GM21515 (cell line): ENCODE data around the gene MDN1.
"Not testable (repeated sequence)": the region's sequence is repeated elsewhere in the genome, so short reads cannot be mapped to it uniquely, and the experiment has no call there.

ENCODE experiments used
- ATAC-seq: cut with Tn5 transposase; IDR thresholded peaks from one replicate; pipeline ENCODE4 v1.9.1; 2021; ENCODE audit not compliant: unreplicated experiment

Gene MDN1

DNA sequence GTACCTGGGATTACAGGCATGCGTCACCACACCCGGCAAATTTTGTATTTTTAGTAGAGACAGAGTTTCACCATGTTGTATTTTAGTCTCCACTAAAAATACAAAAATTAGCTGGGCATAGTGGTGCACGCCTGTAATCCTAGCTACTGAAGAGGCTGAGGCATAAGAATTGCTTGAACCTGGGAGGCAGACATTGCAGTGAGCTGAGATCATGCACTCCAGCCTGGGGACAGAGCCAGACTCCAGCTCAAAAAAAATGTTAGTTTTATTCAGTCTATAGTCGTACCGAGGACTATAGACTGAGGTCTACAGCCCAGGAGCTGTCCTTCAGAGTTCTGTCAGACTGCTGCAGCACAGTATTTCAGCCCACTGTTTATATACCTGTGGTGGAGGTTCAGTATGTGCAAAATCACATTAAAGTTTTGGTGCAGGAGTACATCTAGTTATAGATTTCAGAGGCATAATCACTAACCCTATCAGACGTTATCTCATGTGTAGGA, 6.5 kb upstream of the MDN1 start:
- no peak for ATAC-seq

DNA sequence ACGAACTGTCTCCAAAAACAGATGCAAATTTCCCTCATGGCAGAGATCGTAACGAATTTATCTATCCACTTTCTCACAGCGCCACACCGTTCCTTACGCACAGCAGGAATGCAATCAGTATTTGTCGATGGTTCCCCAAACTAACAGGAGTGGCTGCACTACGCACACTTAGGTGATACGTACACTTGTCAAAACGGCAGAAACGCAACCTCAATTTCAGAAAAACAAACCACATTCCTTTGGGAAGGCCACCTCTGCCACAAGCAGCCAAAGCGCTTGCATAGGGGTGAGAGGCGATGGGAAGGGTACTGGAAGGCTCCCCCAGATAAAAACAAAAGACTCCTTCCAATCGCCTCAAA, 638 bp downstream of the MDN1 start:
- ATAC-seq, result peak; percentile 21

DNA sequence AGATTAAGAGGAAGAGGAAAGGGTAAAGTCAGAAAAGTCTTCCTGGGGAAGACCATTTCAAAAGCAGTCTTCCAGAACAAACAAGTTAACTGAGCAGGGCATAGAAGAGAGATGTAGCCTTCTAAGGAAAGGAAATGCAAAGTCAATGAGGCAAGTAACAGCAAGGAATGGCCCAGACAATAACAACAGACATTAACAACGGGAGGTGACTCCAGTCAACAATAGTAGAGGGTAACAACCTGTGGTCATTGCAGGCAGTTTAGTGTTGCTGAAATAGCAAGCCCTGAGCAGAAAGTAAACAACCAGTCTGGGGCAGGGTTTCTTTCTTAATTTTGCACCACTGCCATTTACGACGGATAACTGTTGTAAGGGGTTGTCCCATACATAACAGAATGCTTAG, 2.1 kb downstream of the MDN1 start:
- no peak for ATAC-seq

DNA sequence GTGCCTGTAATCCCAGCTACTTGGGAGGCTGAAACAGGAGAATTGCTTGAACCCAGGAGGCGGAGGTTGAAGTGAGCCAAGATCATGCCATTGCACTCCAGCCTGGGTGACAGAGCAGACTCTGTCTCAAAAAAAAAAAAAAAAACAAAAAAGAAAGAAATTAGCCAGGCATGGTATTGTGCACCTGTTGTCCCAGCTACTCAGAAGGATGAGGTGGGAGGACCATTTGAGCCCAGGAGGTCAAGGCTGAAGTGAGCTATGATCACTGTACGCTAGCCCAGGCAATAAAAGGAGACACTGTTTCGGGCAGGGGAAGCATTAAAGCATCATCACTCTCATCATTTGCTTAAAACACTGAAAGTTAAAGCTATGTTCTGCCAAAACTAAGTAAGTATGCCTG, 6.2 kb downstream of the MDN1 start:
- not testable (repeated sequence) for ATAC-seq

DNA sequence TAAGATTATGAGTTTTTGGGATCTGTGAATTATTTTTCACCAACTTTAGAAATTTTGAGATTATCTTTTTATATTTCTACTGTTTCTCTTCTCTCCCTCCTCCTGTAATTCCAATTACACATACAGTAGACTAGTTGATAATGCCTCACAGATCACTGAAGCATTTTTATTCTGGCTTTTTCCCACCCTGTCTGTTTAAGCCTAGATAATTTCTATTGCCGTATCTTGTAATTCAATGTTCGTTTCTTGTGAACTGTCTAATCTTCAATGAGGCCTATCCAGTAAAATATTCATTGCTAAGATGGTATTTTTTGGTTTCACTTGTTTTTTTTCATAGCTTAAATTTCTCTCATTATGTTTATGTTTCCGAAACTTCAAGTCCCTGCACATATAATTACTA, 12.0 kb downstream of the MDN1 start:
- no peak for ATAC-seq

DNA sequence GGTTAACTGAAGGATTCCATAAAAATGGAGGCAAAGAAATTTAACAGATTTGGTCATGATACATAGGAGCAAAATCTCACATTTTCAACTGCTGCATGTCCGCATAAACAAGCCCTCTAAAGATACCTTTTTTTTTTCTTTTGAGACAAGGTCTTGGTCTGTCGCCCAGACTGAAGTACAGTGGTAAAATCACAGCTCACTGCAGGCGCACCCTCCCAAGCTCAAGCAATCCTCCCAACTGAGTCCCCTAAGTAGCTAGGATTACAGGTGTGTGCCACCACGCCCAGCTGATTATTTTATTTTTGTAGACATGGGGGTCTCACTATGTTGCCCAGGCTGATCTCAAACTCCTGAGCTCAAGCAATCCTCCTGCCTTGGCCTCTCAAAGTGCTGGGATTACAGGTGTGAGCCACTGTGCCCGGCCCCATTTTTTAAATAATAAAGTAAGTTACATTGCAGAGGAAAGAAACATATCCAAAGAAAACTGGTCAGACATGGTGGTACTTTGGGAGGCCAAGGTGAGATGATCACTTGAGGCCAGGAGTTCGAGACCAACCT, 13.7 kb downstream of the MDN1 start:
- ATAC-seq, result no peak

DNA sequence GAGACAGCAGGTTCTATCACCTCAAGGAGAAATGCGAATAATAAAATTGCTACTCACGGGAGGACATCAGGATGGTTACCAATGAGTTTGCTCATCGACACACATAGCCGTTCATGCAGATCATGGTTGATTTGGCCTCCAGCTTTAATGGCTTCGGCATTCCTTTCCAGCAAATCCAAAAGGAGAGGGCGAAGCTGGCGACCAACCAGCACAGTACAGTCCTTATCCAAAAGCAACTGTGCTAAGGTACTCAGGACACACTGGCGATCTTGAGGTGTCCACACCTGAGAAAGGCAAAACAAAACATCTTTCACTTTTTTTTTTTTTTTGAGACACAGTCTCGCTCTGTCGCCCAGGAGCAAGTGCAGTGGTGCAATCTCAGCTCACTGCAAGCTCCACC, 16.3 kb downstream of the MDN1 start:
- no peak for ATAC-seq

DNA sequence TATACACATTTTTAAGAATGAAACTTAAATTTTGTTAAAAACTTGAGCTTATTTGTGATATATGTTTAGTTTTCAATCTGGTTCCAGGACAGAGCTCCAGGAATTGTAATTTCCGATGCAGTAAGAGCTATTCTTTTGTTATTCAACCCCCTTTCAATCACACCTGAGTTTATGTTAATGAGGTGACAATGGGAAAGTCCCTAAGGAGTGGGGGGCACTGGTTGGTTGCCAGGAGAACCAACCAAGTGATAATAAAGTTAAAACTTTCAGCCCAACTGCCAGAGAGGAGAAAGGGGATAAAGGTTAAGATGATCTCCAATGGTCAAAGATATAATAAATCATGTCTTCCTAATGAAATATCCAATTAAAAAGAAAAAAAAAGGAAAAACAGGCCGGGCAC, 19.8 kb downstream of the MDN1 start:
- no peak for ATAC-seq

DNA sequence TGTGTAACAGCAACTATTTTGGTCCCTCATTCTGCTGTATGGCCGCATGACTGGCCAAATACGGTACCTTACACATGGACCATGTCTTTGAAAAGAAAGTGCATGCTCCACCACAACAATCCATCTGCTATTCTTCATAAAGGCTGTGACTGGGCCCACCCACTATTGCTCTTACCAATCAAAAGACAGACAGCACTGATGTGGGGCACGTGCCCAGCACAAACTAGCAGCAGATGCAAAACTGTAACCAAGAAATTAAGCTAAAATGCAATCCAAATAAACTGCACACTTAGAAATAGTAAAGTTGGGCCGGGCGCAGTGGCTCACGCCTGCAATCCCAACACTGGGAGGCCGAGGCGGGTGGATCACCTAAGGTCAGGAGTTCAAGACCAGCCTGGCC, 20.5 kb downstream of the MDN1 start:
- ATAC-seq, result no peak

DNA sequence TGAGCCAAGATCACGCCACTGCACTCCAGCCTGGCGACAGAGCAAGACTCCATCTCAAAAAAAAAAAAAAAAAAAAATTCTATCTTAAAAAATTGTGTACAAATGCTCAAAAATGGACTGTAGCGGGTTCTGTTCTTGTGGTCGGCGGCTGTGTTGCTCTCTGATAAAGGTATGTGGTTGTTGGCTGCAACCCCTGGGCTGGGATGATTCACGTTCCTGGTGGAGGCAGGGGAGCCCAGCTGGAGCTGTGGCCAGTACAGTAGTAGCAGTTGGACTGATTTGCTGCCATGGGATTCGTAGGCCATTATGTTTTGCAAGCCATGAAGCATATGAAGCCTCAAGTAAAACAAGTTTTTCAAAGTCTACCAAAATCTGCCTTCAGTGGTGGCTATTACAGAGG, 22.3 kb downstream of the MDN1 start:
- no peak for ATAC-seq

DNA sequence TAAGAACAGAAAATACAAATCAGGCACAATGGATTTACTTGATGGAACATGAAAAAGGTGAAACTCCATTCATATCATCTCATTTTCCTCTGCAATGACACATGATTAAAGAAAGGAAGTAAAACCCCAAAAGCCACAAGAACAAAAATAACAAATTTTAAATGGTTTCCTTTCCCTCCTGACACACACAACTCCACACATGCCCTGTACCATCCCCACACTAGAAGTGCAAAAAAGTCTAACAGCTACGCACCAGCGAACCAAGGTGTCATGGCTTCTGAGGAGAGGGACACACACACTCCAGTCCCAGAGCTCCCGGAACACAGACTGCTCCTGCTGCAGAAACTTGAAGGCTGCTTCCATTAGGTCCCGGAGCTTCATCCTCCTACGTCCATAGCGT, 25.3 kb downstream of the MDN1 start:
- ATAC-seq, result no peak

DNA sequence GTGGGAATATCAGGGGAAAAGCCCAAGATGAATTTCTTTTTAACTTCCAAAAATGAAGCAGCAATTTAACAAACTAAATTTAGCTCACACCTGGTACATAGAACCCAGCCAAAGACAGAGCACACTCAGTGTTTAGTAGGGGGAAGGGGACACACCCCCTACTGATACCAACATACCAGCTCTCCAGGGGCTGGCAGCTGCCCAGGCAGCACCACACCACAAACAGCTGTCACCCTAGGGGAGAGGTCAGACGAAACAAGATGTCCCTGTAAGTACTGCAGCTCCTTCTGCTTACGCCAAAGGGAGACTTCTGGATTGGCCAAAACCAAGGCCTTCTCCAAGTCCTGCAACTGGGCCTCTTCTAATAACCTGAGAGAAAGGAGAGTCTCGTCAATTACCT, 26.0 kb downstream of the MDN1 start:
- no peak for ATAC-seq

DNA sequence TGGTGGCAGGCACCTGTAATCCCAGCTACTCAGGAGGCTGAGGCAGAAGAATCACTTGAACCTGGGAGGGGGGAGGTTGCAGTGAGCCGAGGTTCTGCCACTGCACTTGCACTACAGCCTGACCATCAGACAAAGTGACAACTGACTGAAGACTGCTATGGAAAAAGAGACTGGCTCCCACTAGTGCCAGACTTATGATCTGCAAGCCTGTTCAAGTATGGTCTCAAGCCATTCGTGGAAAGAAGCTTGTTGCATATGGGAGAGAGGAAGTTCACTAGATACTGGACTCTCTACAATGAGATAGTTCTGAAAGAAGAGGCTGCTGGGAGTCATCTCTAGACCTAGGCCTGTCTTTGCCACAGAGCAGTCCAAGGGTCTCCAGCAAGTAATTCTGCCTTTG, 26.7 kb downstream of the MDN1 start:
- ATAC-seq, result no peak

DNA sequence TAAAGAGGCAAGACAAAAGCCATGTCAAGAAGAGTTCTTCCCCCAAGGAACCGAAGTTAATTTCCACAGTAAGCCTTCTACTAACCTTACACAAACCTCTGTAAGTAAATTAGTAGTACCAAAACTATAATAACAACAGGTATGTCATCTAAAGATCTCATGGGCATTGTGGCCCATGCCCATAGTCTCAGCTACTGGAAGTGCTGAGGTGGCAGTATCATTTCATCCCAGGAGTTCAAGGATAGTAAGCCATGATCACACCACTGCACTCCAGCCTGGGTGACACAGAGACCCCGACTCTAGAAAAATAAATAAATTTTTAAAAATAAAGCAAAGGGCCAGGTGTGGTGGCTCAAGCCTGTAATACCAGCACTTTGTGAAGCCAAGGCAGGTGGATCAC, 29.2 kb downstream of the MDN1 start:
- ATAC-seq, result no peak

DNA sequence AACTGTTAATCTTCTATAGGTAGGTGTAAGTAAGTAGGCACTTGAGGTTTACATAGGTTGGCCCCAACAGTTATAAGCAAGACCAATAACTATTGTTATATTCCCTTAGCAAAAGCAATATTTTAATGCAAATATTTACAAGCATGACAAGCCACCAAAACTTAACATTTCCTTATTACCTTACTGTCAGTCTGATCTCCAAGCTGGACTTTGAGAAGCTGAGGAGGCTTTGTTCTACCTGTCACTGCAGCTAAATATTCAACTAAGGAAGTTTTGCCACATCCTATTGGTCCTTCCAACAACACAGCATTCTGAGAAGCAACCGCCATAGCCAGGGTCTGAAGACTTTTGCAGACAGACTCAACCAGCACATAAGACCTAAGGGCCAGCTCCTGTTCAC, 29.6 kb downstream of the MDN1 start:
- ATAC-seq, result no peak

DNA sequence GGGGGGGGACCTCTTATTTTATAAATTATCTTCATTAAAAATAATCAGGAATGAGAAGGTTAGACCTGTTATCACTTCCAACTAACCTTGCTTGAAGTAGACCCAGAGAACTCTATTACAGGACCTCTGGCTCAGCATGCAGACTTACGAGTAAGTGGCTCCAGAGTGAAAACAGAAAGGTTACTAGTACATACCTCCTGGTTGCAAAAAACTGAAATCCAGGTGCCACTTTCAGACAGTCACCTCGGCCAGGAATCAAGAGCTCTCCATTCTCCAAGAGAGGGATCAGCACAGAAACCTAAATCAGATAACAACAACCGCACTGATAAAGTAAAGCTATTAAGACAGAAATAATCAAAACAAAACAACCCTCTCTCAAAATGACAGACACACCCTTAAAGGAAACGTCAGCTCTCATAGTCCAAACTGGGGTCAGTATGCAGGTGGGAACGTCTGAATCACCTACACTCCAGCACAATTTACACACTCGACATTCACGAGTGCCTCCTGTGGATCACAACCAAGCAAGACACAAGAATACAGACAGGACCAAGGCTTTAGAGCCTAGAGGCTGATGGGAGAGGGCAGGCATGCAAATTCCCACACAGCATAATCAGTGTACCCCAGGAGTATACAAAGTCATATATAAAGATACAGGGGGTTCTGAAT, 31.8 kb downstream of the MDN1 start:
- ATAC-seq, result no peak

DNA sequence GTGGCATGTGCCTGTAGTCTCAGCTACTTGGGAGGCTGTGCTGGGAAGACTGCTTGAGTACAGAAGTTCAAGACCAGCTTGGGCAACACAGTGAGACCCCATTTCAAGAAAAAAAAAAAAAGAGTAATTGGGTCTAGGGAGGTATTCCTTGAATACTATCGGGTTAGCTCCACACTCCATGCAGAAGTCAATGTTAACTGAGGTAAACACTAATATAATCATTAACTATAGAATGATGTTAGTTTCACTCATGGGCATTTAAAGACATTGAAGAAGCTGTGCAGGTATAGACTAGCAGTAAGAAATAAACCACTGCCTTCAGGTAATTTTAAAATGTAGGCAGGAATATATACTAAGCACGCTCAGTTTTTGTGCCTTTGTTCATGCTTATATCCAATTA, 32.6 kb downstream of the MDN1 start:
- no peak for ATAC-seq

DNA sequence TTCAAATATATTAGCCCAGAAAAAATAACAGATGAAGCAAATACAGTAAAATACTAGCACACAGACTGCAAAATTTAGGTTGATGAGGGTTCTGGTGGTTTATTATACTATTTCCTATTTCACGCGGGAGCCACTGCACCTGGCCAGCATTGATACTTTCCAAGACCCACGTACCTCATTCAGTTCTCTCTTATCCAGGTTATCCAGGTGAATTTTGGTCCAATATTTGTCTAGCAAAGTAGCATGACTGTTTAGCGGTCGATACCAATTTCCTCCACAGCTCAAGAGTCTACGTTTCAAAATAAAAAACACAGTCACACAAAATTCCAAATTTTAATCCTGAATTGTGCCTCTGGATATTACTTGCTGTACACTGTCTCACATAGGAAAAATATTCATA, 34.8 kb downstream of the MDN1 start:
- no peak for ATAC-seq

DNA sequence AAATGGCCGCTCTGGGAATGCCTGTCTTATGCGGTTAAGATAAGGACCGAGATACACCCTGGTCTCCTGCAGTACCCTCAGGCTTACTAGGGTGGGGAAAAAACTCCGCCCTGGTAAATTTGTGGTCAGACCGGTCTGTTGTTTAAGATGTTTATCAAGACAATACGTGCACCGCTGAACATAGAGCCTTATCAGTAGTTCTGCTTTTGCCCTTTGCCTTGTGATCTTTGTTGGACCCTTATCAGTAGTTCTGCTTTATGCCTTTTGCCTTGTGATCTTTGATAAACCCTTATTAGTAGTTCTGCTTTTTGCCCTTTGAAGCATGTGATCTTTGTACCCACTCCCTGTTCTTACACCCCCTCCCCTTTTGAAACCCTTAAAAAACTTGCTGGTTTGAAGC, 36.3 kb downstream of the MDN1 start:
- ATAC-seq, result not testable (repeated sequence)

DNA sequence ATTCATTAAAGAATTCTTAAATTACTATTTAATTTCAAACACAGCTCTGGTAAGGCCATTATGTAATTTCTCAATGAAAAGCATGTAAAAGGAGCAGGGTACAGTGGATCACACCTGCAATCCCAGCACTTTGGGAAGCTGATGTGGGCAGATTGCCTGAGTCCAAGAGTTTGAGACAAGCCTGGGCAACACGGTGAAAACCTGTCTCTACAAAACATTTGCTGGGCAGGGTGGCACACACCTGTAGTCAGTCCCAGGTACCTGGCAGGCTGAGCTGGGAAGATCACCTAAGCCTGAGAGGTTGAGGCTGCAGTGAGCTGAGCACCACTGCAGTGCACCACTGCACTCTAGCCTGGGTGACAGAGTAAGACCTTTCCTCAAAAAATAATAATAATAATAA, 37.4 kb downstream of the MDN1 start:
- no peak for ATAC-seq

DNA sequence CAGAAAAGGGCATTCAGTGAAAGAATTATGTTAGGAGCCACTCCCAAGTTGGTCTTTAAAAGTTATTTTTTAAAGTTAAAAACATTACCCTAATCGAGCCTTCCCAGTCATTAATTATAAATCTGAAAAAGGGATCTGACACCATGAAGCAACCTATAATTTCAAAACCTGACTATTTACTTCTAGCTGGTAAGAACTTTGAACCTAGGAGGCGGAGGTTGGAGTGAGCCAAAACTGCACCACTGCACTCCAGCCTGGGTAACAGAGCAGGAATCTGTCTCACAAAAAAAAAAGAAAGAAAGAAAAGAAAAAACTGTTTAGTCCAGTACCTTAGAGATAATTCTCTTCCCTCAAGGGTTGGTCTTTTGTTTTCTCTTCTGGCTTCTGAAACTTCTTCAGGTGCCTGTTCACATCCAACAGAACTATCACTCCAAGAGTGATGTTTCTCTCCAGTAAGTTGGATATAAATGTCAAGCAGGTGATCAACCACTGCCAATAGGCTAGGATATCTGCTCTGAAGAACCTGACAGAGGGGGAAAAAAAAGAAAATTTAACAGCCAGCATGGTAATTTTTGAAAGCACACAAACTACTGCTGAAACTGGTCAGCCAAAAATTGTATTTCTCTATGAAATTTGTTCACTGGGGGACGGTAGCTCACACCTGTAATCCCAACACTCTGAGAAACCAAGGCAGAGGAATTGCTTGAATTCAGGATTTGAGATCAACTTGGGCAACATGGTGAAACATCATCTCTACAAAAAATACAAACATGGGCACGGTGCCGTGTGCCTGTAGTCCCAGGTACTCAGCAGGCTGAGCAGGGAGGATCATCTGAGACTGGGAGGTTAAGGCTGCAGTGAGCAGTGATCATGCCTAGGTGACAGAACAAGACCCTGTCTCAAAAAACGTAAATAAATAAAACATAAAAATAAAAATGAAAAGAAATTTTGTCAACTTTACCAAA, 38.2 kb downstream of the MDN1 start:
- ATAC-seq, result no peak

DNA sequence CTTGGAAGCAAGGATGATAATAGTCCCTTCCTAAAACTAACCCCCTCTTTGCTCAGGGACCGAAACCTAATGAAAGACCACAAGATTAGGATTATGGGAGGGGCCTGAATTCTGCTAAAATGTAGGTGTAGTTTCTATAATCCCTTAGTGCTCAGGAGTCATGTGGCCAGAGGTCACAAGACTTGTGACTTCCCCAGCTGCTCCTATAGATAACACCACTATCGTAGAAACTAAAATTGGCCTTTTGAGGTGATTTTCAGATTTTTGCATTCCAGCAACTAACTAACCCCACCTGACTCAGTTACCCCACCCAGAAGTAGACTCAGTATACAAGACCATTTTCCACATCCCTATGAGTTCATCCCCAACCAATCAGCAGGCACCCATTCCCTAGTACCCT, 42.1 kb downstream of the MDN1 start:
- ATAC-seq, result no peak
